ENCODE data around the gene GCGR.
"Not testable (repeated sequence)": the region's sequence is repeated elsewhere in the genome, so short reads cannot be mapped to it uniquely, and the experiment has no call there.

GCGR gene

DNA sequence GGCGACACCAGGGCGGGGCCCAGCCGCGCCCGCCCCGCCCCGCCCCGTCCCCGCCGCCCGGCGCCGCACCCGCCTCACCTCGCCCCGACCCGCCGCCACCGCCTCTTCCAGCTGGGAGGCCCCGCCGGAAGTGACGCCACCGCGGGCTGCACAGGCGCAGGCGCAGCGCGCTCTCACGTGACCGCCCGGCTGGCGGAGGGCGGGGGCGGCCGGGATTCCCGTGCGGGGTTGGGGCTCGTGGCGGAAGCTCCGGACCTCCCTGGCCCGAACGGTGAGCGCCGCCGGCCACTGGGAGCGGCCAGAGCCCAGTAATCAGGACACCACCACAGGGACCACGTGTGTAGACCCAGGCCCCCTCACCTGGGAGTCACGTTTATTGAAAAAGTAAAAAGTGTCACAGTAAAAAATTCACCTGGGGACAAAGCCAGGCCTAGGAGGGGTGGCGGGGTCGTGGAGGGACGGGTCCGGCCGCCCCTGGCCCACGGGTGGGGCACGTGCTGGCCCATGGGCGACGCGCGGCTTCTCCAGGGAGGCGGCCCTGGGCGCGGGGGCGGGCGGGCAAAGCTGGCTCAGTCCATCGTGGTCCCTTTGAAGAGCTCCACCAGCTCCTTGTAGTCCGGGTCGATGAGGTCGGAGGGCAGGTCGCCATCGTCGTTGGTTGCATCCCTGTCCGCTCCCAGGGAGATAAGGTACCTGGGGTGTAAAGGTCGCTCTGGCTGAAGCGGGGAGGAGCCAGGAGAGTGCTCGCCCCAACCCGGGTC lies 29.4 kb downstream of the GCGR start, which contains the start of gene MCRIP1:
Gene MCRIP1 (minus strand): TSS at position 132 of the 761 bp plus-strand sequence. CDS start 8,785 bp downstream, outside the sequence.
- H3K4me3 ChIP-seq (ENCODE audit: low read depth, low read length), result peak within 1 kb of the TSS; percentile 80
- TF ChIP-seq, protein P1, sequence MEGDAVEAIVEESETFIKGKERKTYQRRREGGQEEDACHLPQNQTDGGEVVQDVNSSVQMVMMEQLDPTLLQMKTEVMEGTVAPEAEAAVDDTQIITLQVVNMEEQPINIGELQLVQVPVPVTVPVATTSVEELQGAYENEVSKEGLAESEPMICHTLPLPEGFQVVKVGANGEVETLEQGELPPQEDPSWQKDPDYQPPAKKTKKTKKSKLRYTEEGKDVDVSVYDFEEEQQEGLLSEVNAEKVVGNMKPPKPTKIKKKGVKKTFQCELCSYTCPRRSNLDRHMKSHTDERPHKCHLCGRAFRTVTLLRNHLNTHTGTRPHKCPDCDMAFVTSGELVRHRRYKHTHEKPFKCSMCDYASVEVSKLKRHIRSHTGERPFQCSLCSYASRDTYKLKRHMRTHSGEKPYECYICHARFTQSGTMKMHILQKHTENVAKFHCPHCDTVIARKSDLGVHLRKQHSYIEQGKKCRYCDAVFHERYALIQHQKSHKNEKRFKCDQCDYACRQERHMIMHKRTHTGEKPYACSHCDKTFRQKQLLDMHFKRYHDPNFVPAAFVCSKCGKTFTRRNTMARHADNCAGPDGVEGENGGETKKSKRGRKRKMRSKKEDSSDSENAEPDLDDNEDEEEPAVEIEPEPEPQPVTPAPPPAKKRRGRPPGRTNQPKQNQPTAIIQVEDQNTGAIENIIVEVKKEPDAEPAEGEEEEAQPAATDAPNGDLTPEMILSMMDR (IDR thresholded peaks at IDR 0.05; ENCODE audit: borderline replicate concordance, insufficient read depth, low read depth, low read length), result no peak

DNA sequence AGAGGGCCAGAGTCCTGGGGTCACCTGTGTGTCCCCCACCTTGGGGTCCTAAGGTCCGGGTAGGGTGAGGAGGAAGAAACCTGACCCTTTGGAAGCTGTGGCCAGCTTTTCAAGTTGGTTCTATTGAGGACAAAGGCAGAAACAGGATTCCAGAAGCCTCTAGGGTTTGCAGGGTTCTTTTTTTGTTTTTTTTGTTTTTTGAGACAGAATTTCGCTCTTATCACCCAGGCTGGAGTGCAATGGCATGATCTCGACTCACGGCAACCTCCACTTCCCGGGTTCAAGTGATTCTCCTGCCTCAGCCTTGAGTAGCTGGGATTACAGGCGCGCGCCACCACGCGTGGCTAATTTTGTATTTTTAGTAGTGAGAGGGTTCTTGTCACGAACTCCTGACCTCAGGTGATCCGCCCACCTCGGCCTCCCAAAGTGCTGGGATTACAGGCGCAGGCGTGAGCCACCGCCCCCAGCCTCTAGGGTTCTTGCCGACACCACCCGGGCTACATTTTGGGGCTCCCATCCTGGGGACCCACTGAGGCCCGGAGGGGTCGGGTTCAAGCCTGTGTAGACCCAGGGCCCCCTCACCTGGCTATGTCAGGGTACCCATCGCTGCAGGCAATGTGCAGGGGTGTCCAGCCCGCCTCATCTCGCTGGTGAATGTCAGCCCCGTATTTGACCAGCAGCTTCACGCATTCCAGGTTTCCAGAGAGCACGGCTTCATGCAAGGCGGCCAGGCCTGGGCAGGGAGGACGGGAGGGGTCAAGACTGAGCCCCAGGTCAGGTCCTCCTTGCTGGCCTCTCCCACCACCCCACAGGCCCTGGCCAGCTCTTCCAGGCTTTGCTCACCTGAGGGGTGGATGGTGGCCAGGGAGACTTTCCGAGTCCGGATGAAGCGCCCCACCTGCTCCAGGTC lies 30.2 kb downstream of the GCGR start:
- peak overlapping the region; percentile 57 for H3K4me3 ChIP-seq (ENCODE audit: low read depth, low read length)
- TF ChIP-seq, protein P1 (IDR thresholded peaks at IDR 0.05; ENCODE audit: borderline replicate concordance, insufficient read depth, low read depth, low read length), result no peak

DNA sequence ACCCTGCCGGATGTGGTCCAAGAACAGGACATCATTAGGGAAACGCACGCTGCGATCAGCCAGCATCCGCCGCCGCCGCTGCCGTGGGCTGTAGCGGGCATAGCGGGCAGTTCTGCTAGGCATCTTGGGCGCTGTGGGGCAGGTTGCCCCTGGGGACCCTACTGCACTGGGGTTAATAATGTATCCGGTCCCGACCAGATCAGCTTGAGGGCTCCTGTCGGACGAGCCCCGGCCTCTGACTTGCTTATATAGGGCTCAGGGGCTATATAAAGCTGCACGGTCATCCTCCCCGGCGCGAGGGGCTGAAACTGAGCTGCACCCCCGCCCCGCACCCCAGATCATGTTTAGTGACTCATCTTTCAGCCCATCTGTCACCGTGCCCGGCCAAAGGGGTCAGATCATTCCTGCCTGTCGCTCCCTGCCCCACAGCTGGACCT lies 30.9 kb downstream of the GCGR start, which contains the start of gene PPP1R27:
Gene PPP1R27 (minus strand): TSS at position 220 of the 437 bp plus-strand sequence. CDS start 97 bp downstream, at position 123.
- TF ChIP-seq, protein P1 (IDR thresholded peaks at IDR 0.05; ENCODE audit: borderline replicate concordance, insufficient read depth, low read depth, low read length), result no peak
- peak within 1 kb of the TSS; percentile 57 for H3K4me3 ChIP-seq (ENCODE audit: low read depth, low read length)

DNA sequence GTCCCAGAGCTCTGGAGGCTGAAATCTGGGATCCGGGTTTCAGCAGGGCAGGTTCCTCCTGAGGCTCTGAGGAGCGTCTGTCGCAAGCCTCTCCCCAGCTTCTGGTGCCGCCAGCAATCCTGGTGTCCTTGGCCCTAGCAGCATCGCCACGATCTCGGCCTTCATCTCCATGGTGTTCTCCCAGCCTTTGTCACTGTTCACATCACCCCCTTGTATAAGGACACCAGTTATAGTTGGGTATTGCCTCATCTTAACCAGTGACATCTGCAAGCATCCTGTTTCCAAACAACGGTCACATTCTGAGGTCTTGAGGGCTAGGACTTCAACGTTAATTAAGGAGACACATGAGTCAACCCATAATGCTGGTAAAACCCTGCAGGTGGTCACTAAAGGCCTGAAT lies 33.7 kb downstream of the GCGR start:
- TF ChIP-seq, protein P1 (IDR thresholded peaks at IDR 0.05; ENCODE audit: borderline replicate concordance, insufficient read depth, low read depth, low read length), result no peak
- H3K4me3 ChIP-seq (ENCODE audit: low read depth, low read length), result no peak overlapping the region

DNA sequence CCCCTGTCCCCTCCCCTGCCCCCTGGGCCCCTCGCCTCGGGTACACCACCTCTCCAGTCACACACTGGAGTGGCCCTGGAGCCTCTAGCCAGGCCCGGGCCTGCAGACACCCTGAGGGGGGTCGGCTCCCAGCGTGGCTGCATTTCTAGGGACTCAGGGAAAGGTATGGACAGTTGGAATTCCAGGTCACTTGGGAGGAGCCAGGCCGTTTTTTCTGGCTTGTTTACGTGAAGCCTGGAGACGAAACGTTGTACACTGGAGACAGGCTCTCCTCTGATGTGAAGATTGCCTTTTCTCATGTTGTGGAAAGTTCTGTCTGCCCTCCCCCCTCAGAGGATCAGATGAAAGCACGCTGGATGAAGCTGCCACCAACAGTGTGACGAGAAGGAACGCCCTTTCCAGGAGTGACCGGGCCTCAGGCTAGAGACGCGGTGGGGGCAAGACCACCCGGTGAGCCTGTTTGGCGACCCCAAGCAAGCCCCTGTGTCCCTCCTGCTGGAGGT lies 34.9 kb downstream of the GCGR start:
- TF ChIP-seq, protein P1 (IDR thresholded peaks at IDR 0.05; ENCODE audit: borderline replicate concordance, insufficient read depth, low read depth, low read length), result no peak
- no peak overlapping the region for H3K4me3 ChIP-seq (ENCODE audit: low read depth, low read length)

DNA sequence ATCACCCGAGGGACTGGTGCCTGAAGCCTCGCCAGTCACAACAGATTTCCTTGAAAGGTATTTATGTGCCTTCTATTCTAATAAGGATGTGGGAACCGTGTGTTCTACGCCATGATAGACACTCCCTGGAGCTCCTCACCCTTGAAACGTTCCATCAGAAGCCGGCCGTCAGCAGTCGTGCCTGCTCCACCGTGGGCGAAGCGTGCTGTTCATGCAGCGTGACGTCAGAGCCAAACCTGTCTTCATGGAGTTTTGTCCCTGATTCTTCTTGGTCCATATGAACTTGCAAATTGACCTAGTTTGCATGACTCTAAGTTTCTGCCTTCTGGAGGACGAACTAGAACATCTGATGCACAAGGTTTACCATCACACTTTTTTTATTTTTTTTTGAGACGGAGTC lies 35.4 kb downstream of the GCGR start:
- no peak overlapping the region for H3K4me3 ChIP-seq (ENCODE audit: low read depth, low read length)
- TF ChIP-seq, protein P1 (IDR thresholded peaks at IDR 0.05; ENCODE audit: borderline replicate concordance, insufficient read depth, low read depth, low read length), result no peak

DNA sequence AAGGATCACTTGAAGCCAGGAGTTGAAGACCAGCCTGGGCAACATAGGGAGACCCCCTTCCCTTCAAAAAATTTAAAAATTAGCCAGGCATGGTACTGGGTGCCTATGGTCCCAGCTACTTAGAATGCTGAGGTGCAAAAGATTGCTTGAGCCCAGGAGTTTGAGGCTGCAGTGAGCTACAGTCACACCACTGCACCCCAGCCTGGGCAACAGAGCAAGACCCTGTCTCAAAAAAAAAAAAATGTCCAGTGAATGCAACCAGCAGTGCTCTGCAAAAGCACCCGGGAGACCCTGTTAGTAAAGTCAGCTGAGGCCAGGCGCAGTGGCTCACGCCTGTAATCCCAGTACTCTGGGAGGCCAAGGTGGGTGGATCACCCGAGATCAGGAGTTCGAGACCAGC lies 36.1 kb downstream of the GCGR start:
- not testable (repeated sequence) for H3K4me3 ChIP-seq (ENCODE audit: low read depth, low read length)
